GM12878 (cell line): ENCODE data around the gene AGBL4. TPM values are rescaled to one million over a fixed set of nuclear protein-coding genes. Genes with fewer than 3 reads are reported as not detected.

ENCODE experiments used
- ATAC-seq: fragments of 200-7000 bp; cut with Tn5 transposase; 3 replicates; pipeline ENCODE4 v1.9.1; 2020; ENCODE audit warnings: mild to moderate bottlenecking, moderate library complexity
- BruUV-seq: library from RNA; stranded (reverse); fragments of 400-500 nt; replicated peaks from 2 replicates; lab custom pipeline; 2021; lab: Mats Ljungman, UMichigan
- CTCF ChIA-PET: fragments of 300-600 bp; sonication (Branson Sonifier 250); formaldehyde crosslinking; extraction: SDS; loops from one replicate; lab custom pipeline; 2021; ENCODE audit warnings: inconsistent platforms; lab: Yijun Ruan, JAX
- POLR2A ChIA-PET: fragments of 350-600 bp; formaldehyde crosslinking; extraction: SDS; loops from one replicate; lab custom pipeline; 2021; ENCODE audit warnings: inconsistent platforms; lab: Charles Lee
- RAD21 ChIA-PET: fragments of 300-600 bp; sonication (Branson Sonifier 250); formaldehyde crosslinking; loops from one replicate; lab custom pipeline; 2023; ENCODE audit warnings: antibody characterized with exemption; ENCODE audit not compliant: unreplicated experiment; lab: Charles Lee
- SMC1A ChIA-PET: fragments of 300-600 bp; sonication (Branson Sonifier 250); formaldehyde crosslinking; loops from one replicate; lab custom pipeline; 2023; ENCODE audit not compliant: unreplicated experiment, uncharacterized antibody; lab: Charles Lee
- DNase-seq: peaks from one replicate; pipeline ENCODE4 v3.0.0-alpha.2; 2011; ENCODE audit warnings: low read depth, low spot score
- FAIRE-seq: peaks from 3 replicates; lab custom pipeline; 2011; peaks lifted over from hg19 to GRCh38; lab: Jason Lieb, UNC
- H2AFZ ChIP-seq: 2 replicates; pipeline ENCODE4 v1.6.0; 2011; ENCODE audit warnings: low read depth, low read length, control low read depth; ENCODE audit not compliant: control insufficient read depth
- H3K27ac ChIP-seq: 2 replicates; pipeline ENCODE4 v1.5.1; 2011; ENCODE audit warnings: control low read depth; ENCODE audit not compliant: control insufficient read depth, insufficient read depth
- H3K27me3 ChIP-seq, 2 experiments: replicated peaks in 1 of 2; 2 replicates each; pipeline versions ENCODE4 v1.6.0 to v1.6.1; 2011; ENCODE audit warnings: low read length in 1 of 2; ENCODE audit not compliant: control insufficient read depth in 2 of 2, insufficient read depth in 2 of 2
- H3K36me3 ChIP-seq, 2 experiments: 2 replicates each; pipeline ENCODE4 v1.5.1; 2011; ENCODE audit warnings: low read length in 1 of 2; ENCODE audit not compliant: control insufficient read depth in 2 of 2, insufficient read depth in 2 of 2
- H3K4me1 ChIP-seq: 2 replicates; pipeline ENCODE4 v1.6.1; 2011; ENCODE audit warnings: mild to moderate bottlenecking, low read length, moderate library complexity, mixed read lengths; ENCODE audit not compliant: control insufficient read depth, insufficient read depth
- H3K4me2 ChIP-seq: 2 replicates; pipeline ENCODE4 v1.6.0; 2011; ENCODE audit warnings: control low read depth; ENCODE audit not compliant: control insufficient read depth, insufficient read depth
- H3K4me3 ChIP-seq: fragments of 200-600 bp; sonication (generic); 2 replicates; pipeline ENCODE4 v1.5.1; 2016
- H3K79me2 ChIP-seq: 2 replicates; pipeline ENCODE4 v1.6.0; 2011; ENCODE audit warnings: low read length; ENCODE audit not compliant: control insufficient read depth, insufficient read depth
- H3K9ac ChIP-seq: 2 replicates; pipeline ENCODE4 v1.8.0; 2011; ENCODE audit warnings: low read length, control low read depth, mixed read lengths; ENCODE audit not compliant: control insufficient read depth, insufficient read depth
- H3K9me3 ChIP-seq: replicated peaks from 3 replicates; pipeline ENCODE4 v1.5.1; 2011; ENCODE audit warnings: mild to moderate bottlenecking, low read length; ENCODE audit not compliant: control insufficient read depth, insufficient read depth
- H4K20me1 ChIP-seq: 2 replicates; pipeline ENCODE4 v1.6.0; 2011; ENCODE audit not compliant: control insufficient read depth, insufficient read depth
- DPF2 ChIP-seq: fragments of 450-650 bp; IDR thresholded peaks from 2 replicates; pipeline ENCODE4 v1.6.1; 2017; ENCODE audit warnings: mild to moderate bottlenecking
- EED ChIP-seq: sonication (generic); IDR thresholded peaks from 2 replicates; pipeline ENCODE4 v1.6.1; 2016; ENCODE audit warnings: antibody characterized with exemption, low read depth
- FOXM1 ChIP-seq: IDR thresholded peaks from 2 replicates; pipeline ENCODE4 v1.6.1; 2012; ENCODE audit warnings: low read depth, mild to moderate bottlenecking, inconsistent platforms, low read length, moderate library complexity
- GATAD2B ChIP-seq: fragments of 450-650 bp; conservative IDR thresholded peaks from 2 replicates; pipeline ENCODE4 v1.6.1; 2017; ENCODE audit warnings: low read depth, mild to moderate bottlenecking, moderate library complexity
- IKZF1 ChIP-seq: fragments of 450-650 bp; conservative IDR thresholded peaks from 2 replicates; pipeline ENCODE4 v1.6.1; 2017; ENCODE audit warnings: antibody characterized with exemption, mild to moderate bottlenecking
- MLLT1 ChIP-seq: fragments of 450-650 bp; IDR thresholded peaks from 2 replicates; pipeline ENCODE4 v1.6.1; 2016; ENCODE audit warnings: mild to moderate bottlenecking
- MTA3 ChIP-seq: IDR thresholded peaks from 2 replicates; pipeline ENCODE4 v1.6.1; 2012; ENCODE audit warnings: low read length, inconsistent platforms, borderline replicate concordance
- PAX8 ChIP-seq: fragments of 450-650 bp; IDR thresholded peaks from 2 replicates; pipeline ENCODE4 v1.6.1; 2017; ENCODE audit warnings: mild to moderate bottlenecking, moderate library complexity
- PML ChIP-seq: IDR thresholded peaks from 2 replicates; pipeline ENCODE4 v1.6.1; 2012; ENCODE audit warnings: low read length, inconsistent platforms
- POLR2AphosphoS2 ChIP-seq: IDR thresholded peaks from 2 replicates; pipeline ENCODE4 v1.6.1; 2011; ENCODE audit warnings: low read depth, mild to moderate bottlenecking, low read length, improper control_type of control experiment, moderate library complexity
- RAD21 ChIP-seq: IDR thresholded peaks from 2 replicates; pipeline ENCODE4 v1.6.1; 2011; ENCODE audit warnings: mild to moderate bottlenecking, low read depth, low read length, moderate library complexity; ENCODE audit not compliant: insufficient read depth
- RCOR1 ChIP-seq: conservative IDR thresholded peaks from 2 replicates; pipeline ENCODE4 v1.6.1; 2012; ENCODE audit warnings: low read depth, low read length, improper control_type of control experiment
- SIX5 ChIP-seq: IDR thresholded peaks from 2 replicates; pipeline ENCODE4 v1.6.1; 2011; ENCODE audit warnings: mild to moderate bottlenecking, low read depth, low read length, moderate library complexity; ENCODE audit not compliant: severe bottlenecking
- SKIL ChIP-seq: fragments of 450-650 bp; IDR thresholded peaks from 2 replicates; pipeline ENCODE4 v1.6.1; 2017; ENCODE audit warnings: mild to moderate bottlenecking, low read depth, inconsistent platforms; ENCODE audit not compliant: poor library complexity, severe bottlenecking
- ZNF207 ChIP-seq: fragments of 450-650 bp; IDR thresholded peaks from 2 replicates; pipeline ENCODE4 v1.6.1; 2014; ENCODE audit warnings: antibody characterized with exemption, mild to moderate bottlenecking, borderline replicate concordance
- ZNF24 ChIP-seq: fragments of 450-650 bp; IDR thresholded peaks from 2 replicates; pipeline ENCODE4 v1.6.1; 2017; ENCODE audit warnings: antibody characterized with exemption, mild to moderate bottlenecking
- ZNF622 ChIP-seq: fragments of 450-650 bp; IDR thresholded peaks from 2 replicates; pipeline ENCODE4 v1.6.1; 2017; ENCODE audit warnings: mild to moderate bottlenecking, inconsistent platforms
- WGBS: methylation state at CpG from one replicate; pipeline ENCODE4 v1.1.6; 2016; ENCODE audit warnings: low lambda C conversion rate; ENCODE audit not compliant: insufficient replicate concordance, insufficient coverage; ENCODE audit errors: missing lambda C conversion rate; 5-methylcytosine and 5-hydroxymethylcytosine counted together
- in situ Hi-C: fragments of 300-500 bp; cut with MboI; formaldehyde crosslinking; loops from 9 replicates; pipeline ENCODE4 v1.14.3; 2018; ENCODE audit warnings: mixed read lengths
- intact Hi-C: fragments of 100-400 bp; cut with micrococcal nuclease; formaldehyde crosslinking; loops from one replicate; pipeline ENCODE4 v1.14.2; 2022; ENCODE audit not compliant: unreplicated experiment
- polyA plus RNA-seq, 11 experiments: library from polyadenylated mRNA; depleted of rRNA in 4 of 11; unstranded in 6 of 11; stranded (reverse) in 5 of 11; fragments of >200 nt; fragmentation: Nextera tagmentation in 4 of 11; fragmentation: Illumina TruSeq in 1 of 11; extraction: Ambion mirVana in 4 of 11; extraction: Trizol in 1 of 11; gene quantifications; 1 replicate in 1 of 11; 2 replicates in 10 of 11; pipeline versions ENCODE4 v1.2.1 to v1.2.3, GENCODE V29; 2011 to 2016; ENCODE audit warnings: inconsistent platforms in 2 of 11, missing spikeins in 2 of 11, low read depth in 1 of 11
- total RNA-seq, 4 experiments: library from RNA; depleted of rRNA in 3 of 4; stranded (reverse); fragments of >200 nt in 3 of 4; fragmentation: Illumina TruSeq in 1 of 4; extraction: Trizol in 1 of 4; gene quantifications; 2 replicates each; pipeline versions ENCODE4 v1.2.1 to v1.2.3, GENCODE V29; 2013 to 2021

Gene AGBL4
- total and polyA plus RNA-seq, 10 of the 15 experiments (the other 5 are each of a cell fraction or from before 2014, with no cell fraction given): 0.31 TPM; not detected in 9

- ChIA-PET SMC1A (no interaction called here), POLR2A (no interaction called here)
- DNase-seq: no peak
These were observed 496.0 kb downstream of the AGBL4 start for GRCh38 chr1:49527606-49528305.

More at GRCh38 chr1:49527606-49528305, 496.0 kb downstream of the AGBL4 start:
- ChIA-PET RAD21 (no interaction called here), CTCF (no interaction called here)
- H3K27me3 ChIP-seq: no peaks in the 10 kb centered on the region
- no TSS peak for BruUV-seq
- H3K79me2 ChIP-seq: no peaks in the 10 kb centered on the region
- H3K9ac ChIP-seq: no peak overlapping the region
- intact Hi-C loops: no loop called here
- no peak overlapping the region for H3K4me3 ChIP-seq
- H3K27ac ChIP-seq: no peak overlapping the region
- H3K4me2 ChIP-seq: no peak overlapping the region
- in situ Hi-C loops: no loop called here
- WGBS: 3% methylated on average over 7 of the region's 7 CpGs
- TF ChIP-seq PML: no peak
- TF ChIP-seq ZNF622: no peak
- TF ChIP-seq SKIL: no peak
- TF ChIP-seq RAD21: no peak
- TF ChIP-seq SIX5: no peak
- TF ChIP-seq FOXM1: no peak
- TF ChIP-seq ZNF207: no peak
- no peak for TF ChIP-seq GATAD2B
- TF ChIP-seq DPF2: no peak
- TF ChIP-seq MTA3: no peak
- no peak for TF ChIP-seq ZNF24
- TF ChIP-seq PAX8: no peak
- TF ChIP-seq EED: no peak
- TF ChIP-seq IKZF1: no peak
- TF ChIP-seq RCOR1: no peak
- TF ChIP-seq MLLT1: no peak
- no peak for TF ChIP-seq POLR2AphosphoS2
- TF ChIP-seq, all 136 proteins: peak for 0
- Histone ChIP-seq H4K20me1 (no peaks in the 10 kb centered on the region), H3K9me3 (no peaks in the 10 kb centered on the region), H3K36me3 (no peaks in the 10 kb centered on the region), H2AFZ (no peak overlapping the region), H3K4me1 (no peaks in the 10 kb centered on the region)
- FAIRE-seq (no peak), ATAC-seq (no peak)
